ENCODE data around the gene LCE3A.

- TF ChIP-seq NFIC (IDR thresholded peaks at IDR 0.05; ENCODE audit: low read depth, low read length) = no peak
- no peak for TF ChIP-seq POLR2AphosphoS2 (IDR thresholded peaks at IDR 0.05; ENCODE audit: low read depth, low read length)
- TF ChIP-seq ESRRA (IDR thresholded peaks at IDR 0.05; ENCODE audit: low read length) = no peak
- TF ChIP-seq EGR1 (IDR thresholded peaks at IDR 0.05; ENCODE audit: borderline replicate concordance in 1 of 2, low read depth in 2 of 2, low read length in 2 of 2) = no peak
- TF ChIP-seq, protein P1, sequence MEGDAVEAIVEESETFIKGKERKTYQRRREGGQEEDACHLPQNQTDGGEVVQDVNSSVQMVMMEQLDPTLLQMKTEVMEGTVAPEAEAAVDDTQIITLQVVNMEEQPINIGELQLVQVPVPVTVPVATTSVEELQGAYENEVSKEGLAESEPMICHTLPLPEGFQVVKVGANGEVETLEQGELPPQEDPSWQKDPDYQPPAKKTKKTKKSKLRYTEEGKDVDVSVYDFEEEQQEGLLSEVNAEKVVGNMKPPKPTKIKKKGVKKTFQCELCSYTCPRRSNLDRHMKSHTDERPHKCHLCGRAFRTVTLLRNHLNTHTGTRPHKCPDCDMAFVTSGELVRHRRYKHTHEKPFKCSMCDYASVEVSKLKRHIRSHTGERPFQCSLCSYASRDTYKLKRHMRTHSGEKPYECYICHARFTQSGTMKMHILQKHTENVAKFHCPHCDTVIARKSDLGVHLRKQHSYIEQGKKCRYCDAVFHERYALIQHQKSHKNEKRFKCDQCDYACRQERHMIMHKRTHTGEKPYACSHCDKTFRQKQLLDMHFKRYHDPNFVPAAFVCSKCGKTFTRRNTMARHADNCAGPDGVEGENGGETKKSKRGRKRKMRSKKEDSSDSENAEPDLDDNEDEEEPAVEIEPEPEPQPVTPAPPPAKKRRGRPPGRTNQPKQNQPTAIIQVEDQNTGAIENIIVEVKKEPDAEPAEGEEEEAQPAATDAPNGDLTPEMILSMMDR (IDR thresholded peaks at IDR 0.05 in 2 of 3, conservative IDR thresholded peaks at IDR 0.05 in 1 of 3; ENCODE audit: control insufficient read depth in 2 of 3, extremely low read depth in 1 of 3, insufficient read depth in 1 of 3, low read depth in 3 of 3, low read length in 3 of 3) = no peak
These were observed 910 bp downstream of the LCE3A start for GRCh38 chr1:152621993-152622392.
